HG02759 (cell line): ENCODE results near the gene CCDC51.

Experiments used
- ATAC-seq: cut with Tn5 transposase; IDR thresholded peaks from one replicate; pipeline ENCODE4 v1.9.1; 2021; ENCODE audit warnings: mild to moderate bottlenecking, moderate library complexity; ENCODE audit not compliant: unreplicated experiment

The CCDC51 gene

DNA sequence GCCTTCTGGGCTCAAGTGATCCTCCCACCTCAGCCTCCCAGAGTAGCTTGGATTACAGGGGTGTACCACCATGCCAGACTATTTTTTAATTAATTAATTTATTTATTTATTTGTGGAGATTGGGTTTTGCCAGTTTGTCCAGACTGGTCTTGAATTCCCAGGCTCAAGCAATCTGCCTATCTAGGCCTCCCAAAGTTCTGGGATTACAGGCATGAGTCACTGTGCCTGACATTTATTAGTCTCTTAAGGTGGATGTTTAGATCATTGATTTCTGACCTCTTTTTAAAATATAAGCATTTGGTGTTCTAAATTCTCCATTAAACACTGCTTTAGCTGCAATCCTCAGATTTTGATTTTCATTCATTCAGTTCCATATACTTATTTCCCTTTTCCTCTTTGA, 52.3 kb downstream of the CCDC51 start:
- no peak for ATAC-seq
